HG03108 (cell line): ENCODE measurements around the gene ABRACL.
"Not testable (repeated sequence)": the region's sequence is repeated elsewhere in the genome, so short reads cannot be mapped to it uniquely, and the experiment has no call there.

Experiments used
- ATAC-seq: cut with Tn5 transposase; IDR thresholded peaks from one replicate; pipeline ENCODE4 v1.9.1; 2021; ENCODE audit warnings: moderate library complexity; ENCODE audit not compliant: unreplicated experiment

Gene ABRACL, protein sequence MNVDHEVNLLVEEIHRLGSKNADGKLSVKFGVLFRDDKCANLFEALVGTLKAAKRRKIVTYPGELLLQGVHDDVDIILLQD

DNA sequence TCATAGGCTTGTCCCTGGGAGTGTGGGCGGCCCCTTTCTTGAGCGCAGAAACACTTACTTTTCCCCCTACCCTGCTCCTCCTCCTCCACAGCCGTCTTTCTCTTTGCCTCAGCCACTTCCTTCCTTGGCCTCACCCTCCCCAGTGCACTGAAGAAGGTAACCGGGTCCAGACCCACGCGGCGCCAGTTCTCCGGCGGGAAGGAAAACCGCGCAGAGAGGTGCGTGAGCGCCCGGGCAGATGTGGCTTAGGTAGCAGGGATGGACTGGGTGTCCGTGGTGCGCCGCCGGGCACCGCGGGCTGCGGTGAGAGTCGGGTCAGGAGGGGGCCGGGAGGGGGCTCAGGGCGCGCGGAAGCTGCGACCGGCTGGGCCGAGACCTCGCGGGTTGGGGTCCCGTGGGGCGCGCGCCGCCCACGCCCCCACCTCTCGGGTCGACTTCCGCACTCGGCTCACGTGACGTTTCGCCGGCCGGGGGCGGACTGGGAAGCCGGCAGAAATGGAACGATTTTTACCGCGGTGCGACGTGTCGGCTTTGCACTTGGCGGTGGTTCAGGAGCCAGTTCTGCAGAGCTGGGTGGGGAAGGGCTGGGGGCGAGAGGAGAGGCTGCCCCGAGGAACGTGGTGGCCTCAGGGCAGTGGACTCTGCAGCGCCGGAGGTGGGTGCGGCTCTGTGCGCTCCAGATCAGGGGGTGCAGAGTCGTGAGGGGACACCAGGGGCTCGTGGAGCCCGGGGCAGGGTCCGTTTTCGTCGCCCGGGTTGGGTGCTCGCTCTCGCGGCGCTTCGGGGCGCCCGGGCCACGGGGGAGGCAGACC, at the start of gene ABRACL:
Gene ABRACL (plus strand): TSS at position 88 of the 812 bp plus-strand sequence. CDS start 5,416 bp downstream, outside the sequence.
- ATAC-seq: peak; percentile 50

DNA sequence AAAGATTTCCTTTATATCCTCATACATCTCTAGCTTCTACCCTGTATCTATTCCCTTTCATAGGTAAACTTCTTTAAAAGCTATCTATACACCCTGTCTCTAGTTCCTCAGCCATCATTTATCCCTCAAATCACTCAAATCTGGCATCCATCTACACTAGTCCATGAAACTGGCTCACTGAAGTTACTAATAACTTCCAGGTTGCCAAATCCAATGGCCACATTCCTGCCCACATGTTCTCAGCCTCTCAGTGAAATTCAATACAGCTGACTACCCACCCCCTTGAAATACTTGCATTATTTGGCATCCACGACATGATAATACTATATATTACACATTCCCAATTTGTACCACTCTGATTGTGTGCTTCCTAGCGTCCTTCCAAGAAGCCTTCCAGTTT, 49.2 kb upstream of the ABRACL start:
- no peak for ATAC-seq

DNA sequence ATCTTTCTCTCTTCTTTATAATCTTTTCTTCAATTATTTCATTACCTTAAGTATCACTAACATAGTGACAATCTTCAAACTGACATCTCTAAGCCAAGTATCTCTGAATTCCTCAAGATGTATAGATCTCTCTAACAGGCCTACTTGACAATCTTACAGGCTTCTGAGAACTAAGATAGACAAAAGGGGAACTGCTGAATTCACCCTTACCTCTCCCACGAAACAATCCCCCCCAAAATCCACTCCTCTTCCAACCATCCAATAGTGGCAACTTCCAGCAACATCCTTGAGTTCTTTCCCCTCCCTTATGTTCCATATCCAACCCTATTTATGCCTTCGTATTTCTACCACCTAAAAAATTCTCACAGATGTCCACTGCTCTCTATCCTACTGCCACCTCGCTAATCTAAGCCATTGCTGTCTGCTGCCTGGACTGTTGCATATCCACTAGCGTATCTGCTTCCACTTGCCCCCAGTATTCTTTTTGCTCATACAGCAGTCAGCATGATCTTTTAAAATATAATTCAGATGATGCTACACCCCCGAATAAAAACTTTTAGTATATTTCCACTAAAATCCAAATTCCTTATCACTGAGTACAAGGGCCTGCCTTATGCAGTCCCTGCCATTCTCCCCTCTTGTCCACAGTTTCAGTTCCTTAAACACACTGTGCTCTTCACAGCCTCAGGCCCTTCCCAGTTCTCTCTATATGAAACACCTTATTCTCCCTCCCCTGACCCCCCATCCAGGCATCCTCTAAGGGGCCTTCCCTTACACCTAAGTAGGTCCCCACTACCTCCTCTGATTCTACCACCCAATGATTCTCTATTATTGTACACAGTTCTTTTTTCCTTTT, 48.5 kb upstream of the ABRACL start:
- ATAC-seq: no peak

DNA sequence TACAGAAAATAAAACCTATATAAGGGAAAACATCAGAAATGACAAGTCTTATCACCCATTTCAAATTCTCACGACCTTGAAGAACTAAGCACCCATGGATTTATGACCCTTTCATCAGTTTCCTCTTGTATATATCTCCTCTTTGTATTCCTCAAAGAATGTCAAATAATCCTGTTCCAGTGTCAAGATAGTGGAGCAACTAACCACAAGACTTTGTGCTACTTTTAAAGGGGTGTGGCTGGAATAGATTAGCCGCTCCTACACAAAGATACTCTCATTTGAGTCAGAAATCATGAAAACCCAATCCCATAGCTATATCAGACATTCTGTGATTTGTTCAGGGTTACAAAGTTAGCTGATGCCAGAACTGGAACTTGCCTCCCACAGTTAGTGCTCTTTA, 47.1 kb upstream of the ABRACL start:
- no peak for ATAC-seq

- no peak for ATAC-seq
These were observed 42.0 kb upstream of the ABRACL start for GRCh38 chr6:138986578-138986977.

GRCh38 chr6:138987080-138987642, 41.4 kb upstream of the ABRACL start:
- ATAC-seq: peak; percentile 1

DNA sequence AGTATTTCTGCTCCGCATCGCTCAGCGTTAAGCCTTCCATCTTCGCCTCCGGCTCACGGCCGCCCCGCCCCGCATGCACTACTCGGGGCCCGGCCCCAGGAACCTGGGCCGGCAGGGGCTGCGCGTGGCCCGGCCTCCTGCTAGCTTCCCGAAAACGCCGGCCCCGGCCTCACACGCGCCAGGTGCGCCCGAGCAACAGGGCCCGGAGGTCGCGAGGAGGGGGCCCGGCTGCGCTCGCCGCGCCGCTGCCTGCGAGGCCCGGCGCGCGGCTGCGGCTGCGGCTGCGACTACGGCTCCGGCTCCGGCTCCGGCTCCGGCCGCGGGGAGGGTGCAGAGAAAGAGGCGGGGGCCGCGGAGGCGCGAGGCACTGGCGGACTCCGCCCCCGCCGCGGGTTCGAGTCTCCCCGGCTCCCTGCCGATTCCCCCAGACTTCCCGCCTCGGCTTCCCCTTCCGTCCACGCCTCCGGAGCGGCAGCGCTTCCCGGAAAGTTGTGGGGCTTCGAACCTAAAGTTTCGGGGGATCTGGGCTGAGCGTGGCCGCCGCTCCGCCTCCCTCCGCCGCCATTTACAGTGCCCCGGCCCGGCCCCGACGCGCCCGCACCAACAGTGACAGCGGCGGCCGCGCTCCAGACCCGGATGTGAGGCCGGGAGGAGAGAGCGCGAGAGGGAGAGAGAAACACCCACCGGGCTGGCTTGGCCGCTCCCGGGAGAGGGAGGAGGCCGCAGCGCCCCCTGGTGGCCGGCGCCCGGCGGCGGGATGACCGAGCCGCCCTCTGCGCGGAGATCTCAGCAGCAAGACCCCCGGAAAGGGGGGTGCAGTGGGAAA, 40.7 kb upstream of the ABRACL start, which contains the start of gene REPS1:
Gene REPS1 (minus strand): TSS at position 611 of the 826 bp plus-strand sequence. CDS start 571 bp downstream, at position 40.
- ATAC-seq: peak; percentile 93

- peak; percentile 10 for ATAC-seq
These were observed 40.1 kb upstream of the ABRACL start for GRCh38 chr6:138988469-138988834.

GRCh38 chr6:138989098-138989983, 39.2 kb upstream of the ABRACL start:
- ATAC-seq: no peak

- no peak for ATAC-seq
These were observed 37.3 kb upstream of the ABRACL start for GRCh38 chr6:138991206-138991605.

DNA sequence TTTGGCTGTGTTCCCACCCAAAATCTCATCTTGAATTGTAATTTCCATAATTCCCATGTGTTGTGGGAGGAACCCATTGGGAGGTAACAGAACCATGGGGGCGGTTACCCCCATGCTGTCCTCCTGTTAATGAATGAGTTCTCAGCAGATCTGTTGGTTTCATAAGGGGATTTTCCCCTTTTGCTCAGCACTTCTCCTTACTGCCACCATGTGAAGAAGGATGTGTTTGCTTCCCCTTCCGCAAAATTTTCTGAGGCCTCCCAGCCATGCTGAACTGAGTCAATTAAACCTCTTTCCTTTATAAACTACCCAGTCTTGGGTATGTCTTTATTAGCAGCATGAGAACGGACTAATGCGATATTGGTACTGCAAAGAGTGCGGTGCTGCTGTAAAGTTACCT, 35.6 kb upstream of the ABRACL start:
- ATAC-seq: not testable (repeated sequence)

DNA sequence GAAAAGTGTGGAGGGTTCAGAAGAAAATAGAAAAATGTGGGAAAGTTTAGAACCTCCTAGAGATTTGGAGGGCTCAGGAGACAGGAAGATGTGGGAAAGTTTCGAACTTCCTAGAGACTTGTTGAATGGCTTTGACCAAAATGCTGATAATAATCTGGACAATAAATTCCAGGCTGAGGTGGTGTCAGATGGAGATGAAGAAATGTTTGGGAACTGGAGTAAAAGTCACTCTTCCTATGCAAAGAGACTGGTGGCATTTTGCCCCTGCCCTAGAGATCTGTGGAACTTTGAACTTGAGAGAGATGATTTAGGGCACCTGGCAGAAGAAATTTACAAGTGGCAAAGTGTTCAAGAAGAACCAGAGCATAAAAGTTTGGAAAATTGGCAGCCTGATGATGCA, 35.1 kb upstream of the ABRACL start:
- ATAC-seq: not testable (repeated sequence)

DNA sequence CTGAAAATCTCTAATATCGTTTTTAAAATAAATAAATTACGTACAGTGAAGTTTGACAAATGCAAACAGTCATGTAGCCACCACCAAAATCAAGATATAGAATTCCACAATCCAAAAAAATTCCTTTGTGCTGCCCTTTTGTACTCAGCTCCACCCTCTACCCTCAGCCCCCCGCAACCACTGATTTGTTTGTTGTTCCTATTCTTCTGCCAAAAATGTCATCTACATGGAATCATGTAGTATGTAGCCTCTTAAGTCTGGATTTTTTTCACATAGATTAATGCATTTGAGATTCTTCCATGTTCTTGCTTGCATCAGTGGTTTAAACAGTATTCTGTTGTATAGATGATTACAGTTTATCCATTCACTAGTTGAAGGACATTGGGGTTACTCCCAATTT, 32.0 kb upstream of the ABRACL start:
- ATAC-seq: no peak

DNA sequence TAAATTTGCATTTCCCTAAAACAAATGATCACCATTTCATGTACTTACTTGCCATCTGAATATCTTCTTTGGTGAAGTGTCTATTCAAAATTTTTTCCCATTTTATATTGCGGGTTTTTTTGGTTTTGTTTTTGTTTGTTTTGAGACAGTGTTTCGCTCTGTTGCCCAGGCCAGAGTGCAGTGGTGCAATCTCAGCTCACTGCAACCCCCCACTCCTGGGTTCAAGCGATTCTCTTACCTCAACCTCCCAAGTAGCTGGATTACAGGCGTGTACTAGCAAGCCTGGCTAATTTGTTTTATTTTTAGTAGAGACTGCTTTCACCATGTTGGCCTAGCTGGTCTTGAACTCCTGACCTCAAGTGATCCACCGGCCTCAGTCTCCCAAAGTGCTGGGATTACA, 31.4 kb upstream of the ABRACL start:
- ATAC-seq: no peak

DNA sequence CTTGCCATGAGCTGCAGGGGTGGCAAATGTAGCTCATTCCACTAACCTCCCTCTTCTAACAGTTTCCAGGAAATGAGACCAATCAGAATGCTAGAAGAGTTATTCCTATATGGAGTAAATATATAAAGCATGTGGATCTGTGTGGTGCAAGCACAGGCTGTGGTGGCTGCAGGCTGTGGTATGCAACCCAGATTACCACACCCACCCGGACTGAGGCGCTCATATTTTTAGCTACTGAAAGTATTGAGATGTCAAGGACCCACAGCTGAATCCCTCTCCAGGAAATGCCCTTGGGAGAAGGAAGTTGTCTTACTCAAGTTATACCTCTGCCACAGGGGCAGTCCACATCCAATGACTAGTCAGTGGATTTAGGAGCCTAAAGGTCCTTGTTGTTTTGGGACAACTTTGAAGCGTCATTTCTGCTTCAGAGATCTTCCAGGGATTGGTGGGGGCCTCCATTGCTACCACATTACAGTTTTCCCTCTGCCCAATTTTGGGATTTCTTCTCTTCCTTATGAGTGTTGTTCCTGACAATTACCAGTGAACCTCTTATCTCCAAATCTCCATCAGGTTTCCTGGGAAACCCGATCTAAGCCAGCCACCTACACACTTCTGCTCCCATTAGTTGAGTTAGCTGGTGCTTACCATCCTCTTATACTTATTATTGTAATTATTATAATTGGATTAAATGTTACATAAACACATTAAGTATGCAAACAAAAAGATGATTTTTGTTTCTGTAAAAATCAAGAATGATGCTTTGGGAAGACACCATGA, 28.4 kb upstream of the ABRACL start:
- ATAC-seq: no peak

DNA sequence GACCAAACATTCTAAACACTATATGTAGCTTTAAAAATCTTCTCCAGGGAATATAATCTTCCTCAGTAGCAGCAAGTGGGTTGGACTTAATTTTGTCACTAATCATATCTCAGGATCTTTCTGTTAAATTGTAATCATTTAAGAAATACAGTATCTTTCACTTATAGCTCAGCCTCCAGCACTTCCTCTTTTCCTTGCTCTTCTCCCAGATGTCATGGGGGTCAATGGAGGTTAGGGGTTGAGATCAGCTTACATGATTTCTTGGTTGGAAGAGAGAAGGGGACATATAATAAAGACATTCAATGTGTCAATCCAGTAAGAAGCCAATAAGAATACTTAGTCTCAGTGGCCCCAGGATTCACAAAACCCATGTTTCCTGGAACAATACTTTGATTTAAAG, 24.8 kb upstream of the ABRACL start:
- no peak for ATAC-seq

DNA sequence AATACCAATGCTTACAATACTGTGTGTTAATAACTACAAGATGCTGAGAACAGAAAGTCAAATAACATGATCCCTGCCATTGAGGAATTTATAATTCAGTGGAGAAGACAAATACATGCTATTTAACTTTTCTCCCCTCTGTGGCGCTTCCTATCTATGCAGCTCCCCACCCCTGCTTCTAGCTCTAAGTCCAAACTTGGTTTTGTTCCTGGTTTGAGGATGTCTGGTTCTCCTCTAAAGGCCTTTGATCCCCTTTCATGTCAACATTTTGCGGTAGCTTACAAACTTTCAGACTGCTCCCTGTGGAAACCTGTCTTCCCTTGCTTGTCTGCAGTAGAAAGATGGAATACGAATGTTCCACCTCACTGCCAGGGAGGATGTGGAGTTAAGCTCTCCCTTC, 22.1 kb upstream of the ABRACL start:
- no peak for ATAC-seq

- ATAC-seq: no peak
These were observed 21.1 kb upstream of the ABRACL start for GRCh38 chr6:139007428-139007827.

- no peak for ATAC-seq
These were observed 20.4 kb upstream of the ABRACL start for GRCh38 chr6:139008117-139008516.
